Measurements from ENCODE around the gene CTSV.
"Not testable (repeated sequence)": the region's sequence is repeated elsewhere in the genome, so short reads cannot be mapped to it uniquely, and the experiment has no call there.

Gene CTSV

DNA sequence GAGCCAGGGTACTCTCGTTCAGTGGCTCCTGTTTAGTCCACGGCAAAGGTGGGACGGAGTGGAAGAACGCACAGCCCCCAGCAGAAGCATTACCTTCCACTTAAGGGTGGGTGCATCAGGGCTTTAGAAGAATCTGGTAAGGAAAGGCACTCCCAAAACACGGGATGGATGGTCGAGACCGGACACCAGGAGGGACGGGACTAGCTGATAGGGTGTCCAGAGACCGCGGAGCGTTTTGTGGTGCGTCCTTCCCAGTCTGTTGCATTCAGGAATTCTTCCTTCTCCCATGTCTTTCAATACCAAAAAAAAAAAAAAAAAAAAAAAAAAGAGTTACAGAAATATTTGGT, 545 bp upstream of the CTSV start:
- no peak for DNase-seq

DNA sequence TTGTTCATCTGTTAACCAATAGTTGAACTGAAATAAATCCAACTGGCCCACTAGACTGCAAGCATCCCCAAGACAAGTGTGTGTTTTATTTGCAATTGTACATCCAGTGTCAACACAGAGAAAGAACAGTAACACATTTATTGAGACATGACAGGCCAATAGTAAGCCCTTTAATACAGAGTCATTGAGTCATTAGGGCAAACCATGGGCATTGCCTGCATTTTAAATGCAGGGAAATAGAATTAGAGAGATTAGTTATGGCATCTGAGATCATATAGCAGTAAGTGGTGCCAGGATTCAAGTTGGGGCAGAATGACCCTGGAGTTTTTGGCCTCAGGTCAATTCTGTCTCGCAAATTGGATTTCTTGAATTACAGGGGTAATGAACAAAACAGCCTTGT, 15.4 kb downstream of the CTSV start:
- not testable (repeated sequence) for DNase-seq

DNA sequence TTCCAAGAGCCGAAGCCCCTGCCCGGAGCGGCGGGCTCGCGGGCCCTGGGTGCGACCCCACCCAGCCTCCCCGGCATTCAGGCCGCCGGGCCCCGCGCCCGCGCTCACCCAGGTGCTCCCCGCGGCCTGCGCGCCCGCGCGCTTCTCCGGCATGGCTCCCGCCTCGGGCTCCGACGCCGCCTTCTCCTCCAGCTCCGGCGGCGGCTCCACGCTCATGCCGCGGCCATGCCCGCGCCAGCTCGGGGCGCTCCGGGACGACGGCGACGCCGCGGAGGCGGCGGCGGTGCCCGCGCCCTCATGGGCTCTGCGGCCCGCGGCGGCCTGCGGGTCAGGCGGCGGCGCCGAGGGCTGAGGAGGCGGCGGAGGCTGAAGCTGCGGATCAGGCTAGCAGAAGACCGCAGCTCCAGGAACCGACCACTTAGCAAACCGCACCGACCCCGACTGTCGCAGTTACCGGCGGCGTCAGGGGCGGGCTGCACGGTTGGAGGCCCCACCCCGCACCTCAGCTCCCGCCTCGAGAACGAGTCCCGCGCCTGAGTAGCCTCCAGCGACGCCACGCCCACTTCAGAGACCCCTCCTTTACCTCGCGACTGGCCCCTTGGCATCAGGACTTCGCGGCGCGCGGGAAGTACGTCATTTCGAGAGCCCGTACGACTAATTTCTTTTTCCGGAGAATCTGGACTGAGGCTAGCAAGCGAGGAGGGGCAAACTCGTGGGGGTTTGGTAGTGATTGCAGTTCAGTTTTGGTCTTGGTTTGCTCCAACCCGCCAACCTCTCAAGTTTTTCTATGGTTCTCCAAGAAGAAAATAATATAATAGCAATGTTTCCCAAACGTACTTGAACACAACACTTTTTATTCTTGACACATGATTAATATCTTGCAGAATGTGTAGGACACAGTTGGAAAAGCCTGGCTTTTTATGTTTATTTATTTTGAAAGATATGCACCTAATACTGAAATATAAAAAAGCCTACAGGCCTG, 25.5 kb downstream of the CTSV start:
- DNase-seq, result peak; percentile 61

DNA sequence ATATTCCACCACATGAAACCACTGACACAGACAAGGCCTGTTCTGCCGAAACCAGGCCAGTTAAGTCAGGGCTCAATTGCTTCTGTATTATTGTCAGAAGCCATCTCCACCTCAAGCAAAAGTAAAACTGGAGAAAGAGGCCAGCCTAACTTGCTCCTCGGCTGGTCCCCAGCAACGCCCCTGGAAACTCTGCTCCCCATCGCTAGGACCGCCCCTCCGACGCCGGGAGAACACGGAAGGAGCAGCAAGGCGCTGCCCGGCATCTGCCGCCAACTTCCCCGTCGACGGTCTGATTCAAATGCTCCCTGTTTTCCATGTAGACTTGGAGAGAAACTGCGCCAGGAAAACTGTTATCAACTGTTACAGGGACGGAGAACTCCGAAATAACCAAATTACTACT, 26.3 kb downstream of the CTSV start:
- not testable (repeated sequence) for DNase-seq

DNA sequence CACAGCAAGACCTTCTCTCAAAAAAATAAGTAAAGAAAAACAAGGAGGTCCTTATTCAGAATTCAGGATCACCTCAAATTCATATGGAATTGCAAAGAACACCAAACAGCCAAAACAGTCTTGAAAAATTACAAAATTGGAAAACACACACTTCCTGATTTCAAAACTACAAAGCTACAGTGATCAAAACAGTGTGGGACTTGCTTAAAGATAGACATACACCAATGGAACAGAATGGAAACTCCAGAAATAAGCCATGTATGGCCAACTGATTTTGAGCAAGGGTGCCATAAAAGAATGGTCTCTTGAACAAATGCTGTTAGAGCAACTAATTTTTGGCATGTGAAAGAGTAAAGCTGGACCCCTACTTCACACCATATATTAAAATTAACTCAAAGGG, 36.7 kb downstream of the CTSV start:
- DNase-seq, result not testable (repeated sequence)

DNA sequence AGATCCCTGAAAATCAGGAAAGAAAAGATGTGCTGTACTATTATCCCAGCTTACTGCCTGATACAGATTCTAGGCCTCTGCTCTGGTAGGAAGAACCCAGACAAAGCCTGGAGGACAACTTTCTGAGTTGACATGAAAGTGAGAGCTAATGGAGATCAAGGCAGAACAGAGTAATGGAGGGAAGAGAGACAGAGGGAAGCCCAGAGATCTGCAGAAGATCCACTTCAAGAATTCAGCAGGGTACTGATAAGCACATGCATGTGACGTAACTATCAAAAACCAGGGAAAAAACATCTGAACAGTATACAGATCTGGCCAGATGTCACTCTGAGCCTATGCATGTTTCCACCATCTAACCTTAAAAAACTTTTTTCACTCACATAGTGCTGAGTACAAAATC, 37.6 kb downstream of the CTSV start:
- not testable (repeated sequence) for DNase-seq

DNA sequence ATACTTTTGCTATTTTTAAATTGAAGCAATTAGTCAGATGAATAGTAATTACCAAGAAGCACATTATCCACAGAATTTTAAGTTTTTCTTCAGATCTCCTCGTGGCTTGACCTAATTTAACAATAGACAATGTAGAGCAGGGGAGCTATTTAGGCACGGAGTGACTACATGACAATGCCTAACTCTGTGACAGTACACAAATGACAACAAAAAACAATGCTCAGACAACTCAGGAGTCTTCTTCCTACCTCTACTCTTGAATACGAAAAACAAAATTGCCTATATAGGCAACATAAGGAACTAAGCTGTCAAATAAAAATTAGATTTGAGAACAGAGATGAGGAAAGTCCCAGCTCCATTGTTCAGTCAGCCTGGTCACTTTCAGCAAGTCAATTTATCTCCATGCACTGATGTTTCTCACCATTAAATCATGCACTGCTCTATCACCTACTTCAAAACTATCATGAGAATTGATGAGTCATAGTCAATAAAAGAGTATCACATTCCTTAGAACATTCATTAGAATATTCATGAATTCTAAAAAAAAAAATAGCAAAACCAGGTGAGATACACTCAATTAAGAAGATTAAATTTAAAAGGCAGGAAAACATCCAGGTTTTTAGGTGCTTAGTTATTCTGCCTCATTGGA, 38.7 kb downstream of the CTSV start:
- DNase-seq, result not testable (repeated sequence)

DNA sequence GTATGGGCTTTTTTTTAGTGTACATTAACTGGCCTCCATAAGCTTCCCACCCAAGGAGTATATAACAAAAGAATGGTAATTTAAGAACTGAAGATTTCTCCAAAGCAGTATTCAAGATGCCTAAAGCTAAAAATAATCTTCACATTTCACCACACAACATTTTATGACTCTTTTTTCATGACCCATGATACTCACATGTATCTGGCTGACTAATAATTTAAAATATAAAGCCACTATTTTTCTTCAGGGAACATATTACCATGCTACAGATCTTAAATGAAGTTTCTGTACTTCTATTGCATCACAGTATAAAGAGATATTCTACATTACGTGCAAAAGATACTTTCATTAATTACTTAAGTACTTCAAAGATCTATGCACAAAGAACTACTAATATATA, 39.2 kb downstream of the CTSV start:
- DNase-seq, result not testable (repeated sequence)

DNA sequence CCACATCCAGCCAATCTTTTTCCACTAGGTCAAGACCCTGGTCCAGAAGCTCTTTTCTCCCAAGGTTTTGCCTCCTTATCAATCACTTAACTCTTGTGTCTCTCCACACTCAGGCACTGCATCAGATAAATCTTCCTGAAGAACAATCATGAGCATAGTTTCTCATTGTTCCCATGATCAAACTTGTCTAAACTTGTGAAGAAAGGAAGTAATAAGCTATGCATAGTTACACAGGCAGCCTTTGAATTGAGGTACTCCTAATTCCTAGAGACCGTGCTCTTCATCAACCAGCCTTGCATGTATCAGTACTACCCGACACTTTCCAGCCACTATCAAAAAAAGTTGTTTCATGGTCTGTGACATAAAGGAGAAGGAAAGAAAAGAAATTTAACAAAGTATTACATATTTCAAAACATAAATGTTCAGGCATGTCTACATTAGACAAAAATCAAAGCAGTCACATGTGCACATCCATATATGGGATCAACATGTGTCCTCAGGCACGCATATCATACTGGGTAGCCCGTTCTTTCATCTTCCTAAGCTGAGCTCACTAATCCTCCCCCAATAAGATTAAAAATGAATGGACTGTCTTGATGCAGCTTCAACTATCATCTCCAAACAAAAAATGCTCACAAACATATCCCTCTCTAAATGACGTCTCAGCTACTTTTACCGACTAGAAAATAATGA, 41.8 kb downstream of the CTSV start:
- not testable (repeated sequence) for DNase-seq

DNA sequence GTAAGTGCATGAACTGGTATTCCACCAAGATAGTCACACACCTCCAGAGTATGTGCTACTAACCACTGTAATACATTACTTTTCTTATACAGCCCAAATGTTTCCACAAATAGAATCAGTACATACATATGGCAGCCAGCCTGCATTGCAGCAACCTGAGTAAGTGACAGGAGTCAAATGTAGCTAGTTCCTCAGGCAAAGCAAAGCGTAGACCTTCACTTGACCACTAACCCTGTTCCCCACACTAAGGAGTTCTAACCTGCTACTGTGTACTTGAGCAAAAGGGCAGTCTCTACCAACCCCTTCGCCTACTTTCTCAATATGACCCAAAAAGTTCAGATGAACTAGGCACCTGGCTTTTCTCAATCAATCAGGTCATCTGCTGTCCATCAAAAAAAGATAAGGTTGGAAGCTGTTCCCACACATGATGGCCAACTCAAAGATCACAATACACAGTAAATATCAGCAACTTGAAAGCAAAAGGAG, 44.4 kb downstream of the CTSV start:
- DNase-seq, result not testable (repeated sequence)

DNA sequence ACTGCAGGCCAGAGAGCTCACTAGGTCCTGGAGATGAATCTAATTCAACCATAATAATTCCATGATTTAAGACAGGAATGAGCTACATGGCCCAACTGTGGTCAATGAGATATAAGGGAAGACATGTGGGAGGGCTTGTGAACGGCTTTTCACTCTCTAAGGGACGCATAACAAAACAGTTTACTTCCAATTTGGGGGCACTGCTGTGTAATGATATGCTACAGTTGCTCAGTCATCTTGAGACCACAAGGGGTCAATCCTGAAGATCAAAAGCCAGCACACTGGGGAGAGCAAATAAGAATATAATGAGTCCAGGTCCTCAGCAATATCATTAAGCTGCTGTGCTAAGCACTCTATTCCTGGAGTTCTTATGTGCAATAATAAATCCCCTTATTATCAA, 46.6 kb downstream of the CTSV start:
- not testable (repeated sequence) for DNase-seq

DNA sequence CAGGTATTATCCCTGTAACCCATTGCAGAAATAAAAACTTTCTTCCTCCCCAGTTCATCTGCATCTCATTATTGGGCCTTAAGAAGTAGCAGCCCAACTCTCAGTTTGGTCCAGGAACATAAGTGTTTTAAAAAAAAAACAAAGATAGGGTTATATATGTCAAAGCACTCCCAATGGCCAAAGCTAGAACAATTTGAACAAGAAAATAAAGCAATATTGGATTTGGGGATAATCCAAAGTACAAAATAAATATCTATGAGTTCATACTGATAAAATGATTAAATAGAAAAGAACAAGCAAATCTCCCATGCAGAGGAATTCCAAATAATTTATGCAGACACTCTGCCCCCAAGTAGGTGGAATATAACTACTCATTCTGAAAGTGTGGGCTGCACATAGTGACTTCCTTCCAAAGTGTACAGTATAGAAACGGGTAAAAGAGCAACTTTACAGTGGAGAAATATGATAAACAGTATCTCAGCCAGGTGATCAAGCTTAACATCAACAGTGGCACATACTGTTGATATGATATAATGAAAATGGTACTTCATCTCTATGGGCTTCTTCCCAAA, 49.1 kb downstream of the CTSV start:
- DNase-seq, result not testable (repeated sequence)

DNA sequence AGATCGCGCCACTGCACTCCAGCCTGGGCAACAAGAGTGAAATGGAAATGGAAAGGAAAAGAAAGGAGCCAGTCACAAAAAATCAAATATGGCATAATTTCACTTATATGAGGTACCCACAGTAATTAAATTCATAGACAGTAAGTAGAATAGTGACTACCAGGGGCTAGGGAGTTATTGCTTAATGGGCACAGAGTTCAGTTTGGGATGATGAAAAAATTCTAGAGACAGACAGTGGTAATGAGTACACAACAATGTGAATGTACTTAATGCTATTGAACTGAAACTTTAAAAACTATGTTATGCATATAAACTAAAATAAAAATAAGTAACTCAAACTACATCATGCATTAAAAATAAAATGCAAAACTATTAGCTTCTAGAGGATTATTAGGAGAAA, 54.1 kb downstream of the CTSV start:
- DNase-seq, result not testable (repeated sequence)

DNA sequence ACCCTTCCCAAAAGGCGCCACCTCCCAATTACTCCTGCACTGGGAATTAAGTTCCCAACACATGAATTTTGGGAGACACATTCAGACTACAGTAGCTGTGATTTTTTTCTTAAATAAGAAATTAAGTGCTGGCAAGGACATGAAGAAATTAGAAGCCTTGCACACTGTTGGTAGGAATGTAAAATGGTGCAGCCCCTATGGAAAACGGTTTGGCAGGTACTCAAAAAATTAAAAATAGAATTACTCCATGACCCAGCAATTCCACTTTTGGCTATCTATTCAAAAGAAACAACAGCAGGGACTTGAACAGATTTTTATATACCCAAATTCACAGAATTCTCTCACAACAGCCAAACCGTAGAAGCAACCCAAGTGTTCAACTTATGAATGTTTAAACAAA, 54.8 kb downstream of the CTSV start:
- not testable (repeated sequence) for DNase-seq

DNA sequence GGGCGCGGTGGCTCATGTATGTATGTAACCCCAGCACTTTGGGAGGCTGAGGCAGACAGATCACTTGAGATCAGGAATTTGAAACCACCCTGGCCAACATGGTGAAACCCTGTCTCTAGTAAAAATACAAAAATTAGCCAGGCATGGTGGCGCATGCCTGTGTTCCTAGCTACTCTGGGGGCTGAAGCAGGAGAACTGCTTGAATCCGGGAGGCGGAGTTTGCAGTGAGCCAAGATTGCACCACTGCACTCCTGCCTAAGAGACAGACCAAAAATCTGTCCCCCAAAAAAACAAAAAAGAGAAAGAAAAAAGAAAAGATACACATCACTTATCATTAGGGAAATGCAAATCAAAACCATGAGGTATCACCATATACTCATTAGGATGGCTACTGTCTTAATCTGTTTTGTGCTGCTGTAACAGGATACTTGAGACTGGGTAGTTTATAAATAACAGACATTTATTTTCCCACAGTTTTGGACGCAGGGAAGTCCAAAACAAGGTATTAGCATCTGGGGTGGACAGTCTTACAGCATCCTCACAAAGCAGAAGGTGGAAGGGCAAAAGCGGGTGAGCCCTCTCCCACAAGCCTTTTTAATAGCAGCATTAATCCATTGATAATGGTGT, 55.3 kb downstream of the CTSV start:
- DNase-seq, result not testable (repeated sequence)
